ENCODE measurements around the gene ZNF648.

DNA sequence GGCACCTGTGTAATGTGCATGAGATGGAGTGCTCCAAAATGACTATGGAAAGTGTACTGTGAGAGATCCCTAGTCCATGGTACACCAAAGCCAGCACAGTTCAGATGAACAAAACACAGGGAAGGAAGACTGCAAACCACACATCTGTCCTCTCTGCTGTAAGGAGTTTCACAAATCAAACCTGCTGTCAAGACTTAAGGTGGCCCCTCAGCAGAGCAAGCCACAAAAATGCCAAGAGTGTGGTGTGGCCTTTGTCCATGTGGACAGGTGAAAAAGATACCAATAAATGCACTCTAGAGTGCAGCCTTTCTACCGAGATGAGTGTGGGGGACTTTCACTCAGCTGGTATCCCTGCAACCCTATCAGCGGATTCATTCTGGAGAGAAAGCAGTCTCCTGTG is 12.9 kb downstream of the ZNF648 start:
- TF ChIP-seq ZSCAN20 (CRISPR knock-in tag; IDR thresholded peaks at IDR 0.05), result no peak
- TF ChIP-seq, protein P1, sequence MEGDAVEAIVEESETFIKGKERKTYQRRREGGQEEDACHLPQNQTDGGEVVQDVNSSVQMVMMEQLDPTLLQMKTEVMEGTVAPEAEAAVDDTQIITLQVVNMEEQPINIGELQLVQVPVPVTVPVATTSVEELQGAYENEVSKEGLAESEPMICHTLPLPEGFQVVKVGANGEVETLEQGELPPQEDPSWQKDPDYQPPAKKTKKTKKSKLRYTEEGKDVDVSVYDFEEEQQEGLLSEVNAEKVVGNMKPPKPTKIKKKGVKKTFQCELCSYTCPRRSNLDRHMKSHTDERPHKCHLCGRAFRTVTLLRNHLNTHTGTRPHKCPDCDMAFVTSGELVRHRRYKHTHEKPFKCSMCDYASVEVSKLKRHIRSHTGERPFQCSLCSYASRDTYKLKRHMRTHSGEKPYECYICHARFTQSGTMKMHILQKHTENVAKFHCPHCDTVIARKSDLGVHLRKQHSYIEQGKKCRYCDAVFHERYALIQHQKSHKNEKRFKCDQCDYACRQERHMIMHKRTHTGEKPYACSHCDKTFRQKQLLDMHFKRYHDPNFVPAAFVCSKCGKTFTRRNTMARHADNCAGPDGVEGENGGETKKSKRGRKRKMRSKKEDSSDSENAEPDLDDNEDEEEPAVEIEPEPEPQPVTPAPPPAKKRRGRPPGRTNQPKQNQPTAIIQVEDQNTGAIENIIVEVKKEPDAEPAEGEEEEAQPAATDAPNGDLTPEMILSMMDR (IDR thresholded peaks at IDR 0.05), result no peak
- TF ChIP-seq KDM1A (IDR thresholded peaks at IDR 0.05; ENCODE audit: low read depth), result no peak
- no peak for TF ChIP-seq RAD21 (conservative IDR thresholded peaks at IDR 0.05 in 1 of 2, IDR thresholded peaks at IDR 0.05 in 1 of 2)
- TF ChIP-seq, protein P2, sequence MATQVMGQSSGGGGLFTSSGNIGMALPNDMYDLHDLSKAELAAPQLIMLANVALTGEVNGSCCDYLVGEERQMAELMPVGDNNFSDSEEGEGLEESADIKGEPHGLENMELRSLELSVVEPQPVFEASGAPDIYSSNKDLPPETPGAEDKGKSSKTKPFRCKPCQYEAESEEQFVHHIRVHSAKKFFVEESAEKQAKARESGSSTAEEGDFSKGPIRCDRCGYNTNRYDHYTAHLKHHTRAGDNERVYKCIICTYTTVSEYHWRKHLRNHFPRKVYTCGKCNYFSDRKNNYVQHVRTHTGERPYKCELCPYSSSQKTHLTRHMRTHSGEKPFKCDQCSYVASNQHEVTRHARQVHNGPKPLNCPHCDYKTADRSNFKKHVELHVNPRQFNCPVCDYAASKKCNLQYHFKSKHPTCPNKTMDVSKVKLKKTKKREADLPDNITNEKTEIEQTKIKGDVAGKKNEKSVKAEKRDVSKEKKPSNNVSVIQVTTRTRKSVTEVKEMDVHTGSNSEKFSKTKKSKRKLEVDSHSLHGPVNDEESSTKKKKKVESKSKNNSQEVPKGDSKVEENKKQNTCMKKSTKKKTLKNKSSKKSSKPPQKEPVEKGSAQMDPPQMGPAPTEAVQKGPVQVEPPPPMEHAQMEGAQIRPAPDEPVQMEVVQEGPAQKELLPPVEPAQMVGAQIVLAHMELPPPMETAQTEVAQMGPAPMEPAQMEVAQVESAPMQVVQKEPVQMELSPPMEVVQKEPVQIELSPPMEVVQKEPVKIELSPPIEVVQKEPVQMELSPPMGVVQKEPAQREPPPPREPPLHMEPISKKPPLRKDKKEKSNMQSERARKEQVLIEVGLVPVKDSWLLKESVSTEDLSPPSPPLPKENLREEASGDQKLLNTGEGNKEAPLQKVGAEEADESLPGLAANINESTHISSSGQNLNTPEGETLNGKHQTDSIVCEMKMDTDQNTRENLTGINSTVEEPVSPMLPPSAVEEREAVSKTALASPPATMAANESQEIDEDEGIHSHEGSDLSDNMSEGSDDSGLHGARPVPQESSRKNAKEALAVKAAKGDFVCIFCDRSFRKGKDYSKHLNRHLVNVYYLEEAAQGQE (IDR thresholded peaks at IDR 0.05), result no peak
- no peak for TF ChIP-seq POLR2A (IDR thresholded peaks at IDR 0.05; ENCODE audit: low read length)
- no peak for TF ChIP-seq BHLHE40 (IDR thresholded peaks at IDR 0.05; ENCODE audit: low read depth, low read length)
- TF ChIP-seq MYC (IDR thresholded peaks at IDR 0.05; ENCODE audit: borderline replicate concordance, low read length), result no peak
